Activated B cell treated with CpG ODN at 0.5 μM for 24 hours (primary cell): Measurements from ENCODE around the gene IGDCC3. TPM values are rescaled to one million over a fixed set of nuclear protein-coding genes. Genes with fewer than 3 reads are reported as not detected.

Experiments used
- ATAC-seq: fragments of 200-7000 bp; cut with Tn5 transposase; one replicate; pipeline ENCODE4 v1.10.0; 2021; ENCODE audit warnings: low read depth, mild to moderate bottlenecking, moderate library complexity
- CTCF ChIA-PET: fragments of 350-600 bp; sonication (Branson Sonifier 250); formaldehyde crosslinking; loops from one replicate; lab custom pipeline; 2021; ENCODE audit warnings: antibody characterized with exemption; lab: Charles Lee
- POLR2A ChIA-PET: fragments of 350-600 bp; sonication (Branson Sonifier 250); formaldehyde crosslinking; loops from one replicate; lab custom pipeline; 2021; ENCODE audit warnings: antibody characterized with exemption; lab: Charles Lee
- DNase-seq: peaks from one replicate; pipeline ENCODE4 v3.0.0; 2022
- H3K27ac Mint-ChIP-seq: one replicate; pipeline ENCODE4 v1.8.0; 2020; ENCODE audit warnings: mixed read lengths
- H3K27me3 Mint-ChIP-seq: one replicate; pipeline ENCODE4 v1.8.0; 2021; ENCODE audit warnings: mixed read lengths
- H3K36me3 Mint-ChIP-seq: one replicate; pipeline ENCODE4 v1.8.0; 2021; ENCODE audit warnings: low read depth, mixed read lengths
- H3K4me1 Mint-ChIP-seq: one replicate; pipeline ENCODE4 v1.8.0; 2021; ENCODE audit warnings: mixed read lengths
- H3K4me3 Mint-ChIP-seq: one replicate; pipeline ENCODE4 v1.8.0; 2020; ENCODE audit warnings: mild to moderate bottlenecking, mixed read lengths
- H3K9me3 Mint-ChIP-seq: one replicate; pipeline ENCODE4 v1.8.0; 2020; ENCODE audit warnings: mixed read lengths
- CTCF ChIP-seq: fragments of 200-600 bp; IDR thresholded peaks from one replicate; pipeline ENCODE4 v1.8.0; 2022; ENCODE audit warnings: antibody characterized with exemption, mild to moderate bottlenecking
- intact Hi-C: fragments of 100-400 bp; cut with micrococcal nuclease; formaldehyde crosslinking; loops from one replicate; pipeline ENCODE4 v1.15.1; 2024
- total RNA-seq: library from RNA; stranded (reverse); gene quantifications from 2 replicates; pipeline ENCODE4 v1.2.3, GENCODE V29; 2022

Gene IGDCC3
- total RNA-seq, 1 donor from 2014 or later: not detected

- H3K27me3 Mint-ChIP-seq: peaks cover 9% of the 10 kb centered on the region
- no peak for DNase-seq
- peaks cover 5% of the 10 kb centered on the region for H3K4me1 Mint-ChIP-seq
- TF ChIP-seq CTCF: no peak
- CTCF ChIA-PET: no interaction called here
- H3K9me3 Mint-ChIP-seq: no peaks in the 10 kb centered on the region
- POLR2A ChIA-PET: no interaction called here
- no peak overlapping the region for H3K27ac Mint-ChIP-seq
- H3K36me3 Mint-ChIP-seq: no peaks in the 10 kb centered on the region
- no peak for ATAC-seq
- intact Hi-C loops: no loop called here
- no peak overlapping the region for H3K4me3 Mint-ChIP-seq
These were observed 50.0 kb downstream of the IGDCC3 start for GRCh38 chr15:65327651-65328393.

- H3K27ac Mint-ChIP-seq: no peak overlapping the region
- DNase-seq (no peak), ATAC-seq (no peak)
- TF ChIP-seq CTCF: no peak
- ChIA-PET POLR2A (interaction anchor here (1.4 kb wide), 1 partner anchor 22 kb away, joined by 9 read pairs; the partner anchor contains the start of gene RNU5B-1), CTCF (no interaction called here)
- H3K27me3 Mint-ChIP-seq: peaks cover 15% of the 10 kb centered on the region
- no peaks in the 10 kb centered on the region for H3K36me3 Mint-ChIP-seq
- intact Hi-C loops: no loop called here
- peaks cover 5% of the 10 kb centered on the region for H3K4me1 Mint-ChIP-seq
- H3K9me3 Mint-ChIP-seq: no peaks in the 10 kb centered on the region
- H3K4me3 Mint-ChIP-seq: no peak overlapping the region
These were observed 51.0 kb downstream of the IGDCC3 start for GRCh38 chr15:65326818-65327217.

GRCh38 chr15:65326117-65326526, 51.7 kb downstream of the IGDCC3 start:
- Mint-ChIP-seq H3K27ac (no peak overlapping the region), H3K4me3 (no peak overlapping the region), H3K9me3 (no peaks in the 10 kb centered on the region), H3K36me3 (no peaks in the 10 kb centered on the region), H3K27me3 (peaks cover 18% of the 10 kb centered on the region), H3K4me1 (peaks cover 5% of the 10 kb centered on the region)
- intact Hi-C loops: no loop called here
- no peak for TF ChIP-seq CTCF
- DNase-seq (no peak), ATAC-seq (no peak)
- POLR2A ChIA-PET: interaction anchor here (0.6 to 1.4 kb wide), 2 partner anchors 21 to 863 kb away, joined by 3 to 9 read pairs; partner anchors contain the start of gene RNU5B-1
- CTCF ChIA-PET: interaction anchor here (1.0 kb wide), 1 partner anchor 59 kb away, joined by 3 read pairs; no protein-coding TSS in a partner anchor

GRCh38 chr15:65323071-65323511, 54.7 kb downstream of the IGDCC3 start:
- no peak for DNase-seq
- ATAC-seq: no peak
- ChIA-PET POLR2A (no interaction called here), CTCF (interaction anchor here (4.7 kb wide), 1 partner anchor 63 kb away, joined by 76 read pairs; no protein-coding TSS in a partner anchor)
- Mint-ChIP-seq H3K4me3 (no peak overlapping the region), H3K27ac (no peak overlapping the region), H3K27me3 (peaks cover 25% of the 10 kb centered on the region), H3K4me1 (peaks cover 2% of the 10 kb centered on the region), H3K36me3 (no peaks in the 10 kb centered on the region), H3K9me3 (no peaks in the 10 kb centered on the region)
- TF ChIP-seq CTCF: no peak
- intact Hi-C loops: no loop called here

- H3K36me3 Mint-ChIP-seq: no peaks in the 10 kb centered on the region
- H3K4me3 Mint-ChIP-seq: no peak overlapping the region
- ATAC-seq (peak; percentile 100), DNase-seq (peak; percentile 56)
- CTCF ChIA-PET: interaction anchor here (1.0 to 4.7 kb wide), 3 partner anchors 9 to 79 kb away, joined by 3 to 76 read pairs (median 5); no protein-coding TSS in a partner anchor
- H3K9me3 Mint-ChIP-seq: no peaks in the 10 kb centered on the region
- POLR2A ChIA-PET: interaction anchor here (1.1 to 2.8 kb wide), 2 partner anchors 14 to 1180 kb away, joined by 3 to 22 read pairs; partner anchors contain the start of gene RNU5B-1
- H3K4me1 Mint-ChIP-seq: no peaks in the 10 kb centered on the region
- H3K27ac Mint-ChIP-seq: peak overlapping the region; percentile 24
- peak; percentile 91 for TF ChIP-seq CTCF
- intact Hi-C loops: loop anchor here (1.0 to 2.0 kb wide), 4 partner anchors 66 to 1248 kb away; no protein-coding TSS in a partner anchor
- peaks cover 23% of the 10 kb centered on the region for H3K27me3 Mint-ChIP-seq
These were observed 58.9 kb downstream of the IGDCC3 start for GRCh38 chr15:65318870-65319356.
